ENCODE results near the gene PARD3. TPM values are rescaled to one million over a fixed set of nuclear protein-coding genes. Genes with fewer than 3 reads are reported as not detected.

PARD3 gene
- total RNA-seq: 100 to 1,000 TPM in 1 of 4 donors, 10 to 100 TPM in 3; 39.2 to 124 (median 48.0) TPM

DNA sequence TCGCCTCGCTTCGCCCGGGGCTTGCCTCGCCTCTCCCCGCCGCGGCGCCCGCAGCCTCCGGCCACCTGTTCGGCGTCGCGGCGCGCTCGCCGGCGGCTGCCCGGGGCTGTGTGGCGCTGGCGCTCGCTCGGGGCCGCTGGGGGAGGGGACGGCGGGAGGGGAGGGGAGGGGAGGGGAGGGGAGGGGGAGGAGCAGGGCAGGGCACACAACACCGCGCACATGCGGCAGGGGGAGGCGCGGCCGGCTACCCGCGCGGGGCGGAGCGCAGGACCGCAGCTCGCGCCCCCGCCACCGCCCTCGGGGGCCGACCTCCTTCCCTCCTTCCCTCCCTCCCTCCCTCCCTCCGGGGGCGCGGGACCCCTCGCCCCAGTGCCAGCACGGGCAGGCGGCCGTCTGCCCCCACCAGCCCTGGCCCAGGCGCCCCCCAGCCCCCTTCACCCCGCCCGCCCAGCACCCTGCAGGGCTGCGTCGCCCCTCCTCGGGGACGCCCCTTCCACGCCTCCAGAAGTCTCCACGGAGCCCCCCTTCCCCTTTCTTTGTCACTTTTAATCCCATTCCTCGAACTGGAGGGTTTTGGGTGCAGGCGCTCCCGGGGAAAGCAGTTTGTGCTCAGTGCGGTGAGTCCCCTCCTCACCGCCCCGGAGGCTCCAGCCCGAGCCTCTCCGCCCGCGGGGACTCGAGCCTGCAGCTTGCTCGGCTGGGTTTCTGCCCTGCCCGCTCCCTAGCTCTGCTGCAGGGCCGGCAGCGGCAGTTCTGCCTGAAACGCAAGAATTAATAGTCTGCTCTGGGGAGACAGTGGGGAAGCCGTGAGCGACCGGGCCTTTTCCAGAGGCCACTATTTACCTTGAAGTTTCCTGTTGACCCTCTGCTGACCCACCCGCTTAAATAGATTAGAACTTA, at the start of gene PARD3:
Gene PARD3, minus strand, starts transcription at position 112 of the 900 bp plus-strand sequence. CDS start 301 bp downstream, outside the sequence.
- H3K36me3 ChIP-seq: no peaks in the 10 kb centered on the region
- DNase-seq: peak in 2 of 3 donors; percentile 66 to 80
- peak within 1 kb of the TSS; percentile 44 to 97 (median 76) for H3K4me3 ChIP-seq
- H3K27ac ChIP-seq: peak within 1 kb of the TSS; percentile 66 to 91 (median 82)
- H3K27me3 ChIP-seq: no peaks in the 10 kb centered on the region
- H3K9me3 ChIP-seq: no peaks in the 10 kb centered on the region
- H3K4me1 ChIP-seq: peaks cover 0 to 22% (median 0%) of the 10 kb centered on the region in 4 donors
- TF ChIP-seq POLR2A (IDR thresholded peaks at IDR 0.05): no peak
- TF ChIP-seq, protein P1, sequence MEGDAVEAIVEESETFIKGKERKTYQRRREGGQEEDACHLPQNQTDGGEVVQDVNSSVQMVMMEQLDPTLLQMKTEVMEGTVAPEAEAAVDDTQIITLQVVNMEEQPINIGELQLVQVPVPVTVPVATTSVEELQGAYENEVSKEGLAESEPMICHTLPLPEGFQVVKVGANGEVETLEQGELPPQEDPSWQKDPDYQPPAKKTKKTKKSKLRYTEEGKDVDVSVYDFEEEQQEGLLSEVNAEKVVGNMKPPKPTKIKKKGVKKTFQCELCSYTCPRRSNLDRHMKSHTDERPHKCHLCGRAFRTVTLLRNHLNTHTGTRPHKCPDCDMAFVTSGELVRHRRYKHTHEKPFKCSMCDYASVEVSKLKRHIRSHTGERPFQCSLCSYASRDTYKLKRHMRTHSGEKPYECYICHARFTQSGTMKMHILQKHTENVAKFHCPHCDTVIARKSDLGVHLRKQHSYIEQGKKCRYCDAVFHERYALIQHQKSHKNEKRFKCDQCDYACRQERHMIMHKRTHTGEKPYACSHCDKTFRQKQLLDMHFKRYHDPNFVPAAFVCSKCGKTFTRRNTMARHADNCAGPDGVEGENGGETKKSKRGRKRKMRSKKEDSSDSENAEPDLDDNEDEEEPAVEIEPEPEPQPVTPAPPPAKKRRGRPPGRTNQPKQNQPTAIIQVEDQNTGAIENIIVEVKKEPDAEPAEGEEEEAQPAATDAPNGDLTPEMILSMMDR (IDR thresholded peaks at IDR 0.05): no peak

DNA sequence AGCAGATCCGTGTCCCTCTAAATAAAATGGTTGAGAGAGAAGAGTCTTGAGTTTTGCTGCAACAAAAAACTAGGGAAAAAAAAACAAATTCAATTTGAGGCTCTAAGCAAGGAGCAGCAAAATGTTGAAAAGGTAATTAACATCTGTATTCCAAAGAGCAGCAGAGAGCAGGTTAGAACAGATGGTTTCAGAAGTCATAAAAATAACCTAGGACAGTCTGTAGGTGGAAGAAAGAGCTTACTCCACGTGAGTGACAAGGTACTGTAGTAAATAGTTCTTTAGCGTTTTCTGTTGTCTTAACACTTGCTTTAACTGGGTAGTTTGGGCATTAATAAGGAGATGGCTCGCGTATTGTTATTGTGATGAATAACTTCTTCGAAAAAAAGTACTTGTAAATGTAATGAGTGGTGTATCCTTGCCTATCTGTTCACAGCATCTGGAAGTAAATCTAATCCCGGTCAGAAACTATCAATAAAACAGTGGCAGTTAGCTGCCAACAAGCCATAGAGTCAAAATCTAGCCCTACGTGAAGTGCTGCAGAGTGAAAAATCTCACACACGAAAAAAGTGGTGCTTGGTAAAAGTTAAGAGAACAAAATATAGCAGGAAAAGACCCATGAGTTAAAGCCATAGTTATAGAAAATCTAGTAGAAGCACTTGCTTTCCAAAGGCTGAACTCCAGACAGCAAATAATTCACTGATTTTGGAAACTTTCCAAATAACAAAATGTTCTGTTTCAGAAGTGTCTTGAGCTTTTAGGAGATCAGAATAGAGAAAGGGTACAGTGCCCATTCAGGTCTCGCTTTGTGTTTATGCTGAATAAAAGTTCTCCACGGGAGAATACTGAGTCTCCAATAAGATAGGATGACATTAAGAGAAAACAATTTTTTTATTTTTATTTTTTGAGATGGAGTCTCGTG, 49.3 kb upstream of the PARD3 start:
- no peaks in the 10 kb centered on the region for H3K9me3 ChIP-seq
- no peak overlapping the region for H3K27ac ChIP-seq
- no peaks in the 10 kb centered on the region for H3K27me3 ChIP-seq
- no peaks in the 10 kb centered on the region for H3K36me3 ChIP-seq
- H3K4me1 ChIP-seq: peaks cover 0 to 14% (median 0%) of the 10 kb centered on the region in 4 donors
- no peak overlapping the region for H3K4me3 ChIP-seq
- TF ChIP-seq POLR2A (IDR thresholded peaks at IDR 0.05): no peak
- TF ChIP-seq, protein P1 (IDR thresholded peaks at IDR 0.05): no peak
- DNase-seq: no peak

DNA sequence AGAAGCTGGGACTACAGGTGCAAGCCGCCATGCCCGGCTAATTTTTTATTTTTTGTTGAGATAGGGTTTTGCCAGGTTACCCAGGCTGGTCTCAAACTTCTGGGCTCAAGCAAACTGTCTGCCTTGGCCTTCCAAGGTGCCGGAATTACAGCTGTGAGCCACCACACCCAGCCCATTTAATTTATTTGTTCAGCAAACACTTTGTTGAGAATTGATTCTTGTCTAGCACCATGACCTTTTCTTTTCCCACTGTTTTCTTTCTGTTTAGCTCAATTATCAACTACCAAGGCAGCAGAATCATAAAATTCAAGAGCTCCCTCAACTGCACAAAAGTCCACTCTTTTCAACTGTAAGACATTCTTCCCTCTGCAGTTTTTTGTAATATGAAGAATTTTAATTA, 47.8 kb upstream of the PARD3 start:
- TF ChIP-seq, protein P1 (IDR thresholded peaks at IDR 0.05): no peak
- no peak for TF ChIP-seq POLR2A (IDR thresholded peaks at IDR 0.05)
- DNase-seq: no peak
- no peak overlapping the region for H3K27ac ChIP-seq
- H3K4me1 ChIP-seq: peaks cover 0 to 14% (median 0%) of the 10 kb centered on the region in 4 donors
- H3K36me3 ChIP-seq: no peaks in the 10 kb centered on the region
- no peaks in the 10 kb centered on the region for H3K9me3 ChIP-seq
- no peaks in the 10 kb centered on the region for H3K27me3 ChIP-seq
- H3K4me3 ChIP-seq: no peak overlapping the region

DNA sequence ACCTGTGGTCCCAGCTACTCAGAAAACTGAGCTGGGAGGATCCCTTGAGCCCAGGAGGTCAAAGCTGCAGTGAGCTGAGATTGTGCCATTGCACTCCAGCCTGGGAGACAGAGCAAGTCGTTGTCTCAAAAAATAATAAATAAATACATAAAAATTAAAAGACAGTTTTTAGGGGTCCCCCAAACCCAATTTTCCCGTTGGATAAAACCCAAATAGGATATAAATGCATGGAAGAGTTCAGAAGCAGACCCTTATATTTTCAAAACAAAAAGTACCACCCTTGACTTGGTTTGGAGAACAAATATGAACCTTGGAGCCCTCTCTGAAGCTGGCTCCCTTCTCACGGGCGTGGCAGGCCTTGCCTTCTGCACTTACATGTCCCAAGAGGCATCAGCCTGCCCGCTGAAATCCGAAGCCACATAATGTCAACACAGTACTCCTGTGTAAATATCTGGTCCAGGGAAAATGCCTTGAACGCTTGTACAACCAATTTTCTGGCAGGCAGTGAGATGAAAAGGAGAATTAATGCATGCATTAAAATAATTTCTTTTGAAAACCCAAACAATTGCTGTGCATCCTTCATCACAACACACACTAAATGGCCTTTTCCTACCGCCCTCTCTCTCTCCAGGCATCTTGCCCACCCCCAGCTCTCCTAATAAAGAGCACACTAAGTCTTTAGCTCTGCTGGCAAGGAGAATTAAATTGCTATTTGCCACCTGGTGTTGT, 46.4 kb upstream of the PARD3 start:
- TF ChIP-seq POLR2A (IDR thresholded peaks at IDR 0.05): no peak
- TF ChIP-seq, protein P1 (IDR thresholded peaks at IDR 0.05): no peak
- no peak overlapping the region for H3K4me3 ChIP-seq
- no peaks in the 10 kb centered on the region for H3K27me3 ChIP-seq
- peaks cover 0 to 14% (median 0%) of the 10 kb centered on the region in 4 donors for H3K4me1 ChIP-seq
- no peak overlapping the region for H3K27ac ChIP-seq
- no peaks in the 10 kb centered on the region for H3K36me3 ChIP-seq
- H3K9me3 ChIP-seq: no peaks in the 10 kb centered on the region
- peak in 2 of 3 donors; percentile 49 to 58 for DNase-seq

DNA sequence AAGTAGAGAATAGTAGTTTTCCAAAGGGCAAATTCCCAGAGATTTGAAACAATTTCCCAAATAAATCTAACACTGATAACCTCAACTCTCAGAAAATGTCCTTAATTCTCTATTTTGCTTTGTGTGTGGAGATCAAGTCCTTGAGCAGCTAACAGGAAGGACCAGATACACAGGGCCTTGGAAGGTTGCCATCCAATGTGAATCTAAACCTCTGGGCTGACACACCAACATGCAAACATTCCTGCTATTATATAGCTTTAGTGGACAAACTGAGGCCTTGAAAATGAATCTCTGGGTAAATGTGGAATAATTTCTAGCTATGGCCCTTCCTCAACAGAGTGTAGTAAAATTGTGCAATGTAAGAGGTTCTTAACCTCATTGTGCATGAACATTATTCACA, 44.1 kb upstream of the PARD3 start:
- no peak for DNase-seq
- H3K4me3 ChIP-seq: no peak overlapping the region
- peaks cover 0 to 8% (median 0%) of the 10 kb centered on the region in 4 donors for H3K4me1 ChIP-seq
- no peaks in the 10 kb centered on the region for H3K36me3 ChIP-seq
- no peaks in the 10 kb centered on the region for H3K9me3 ChIP-seq
- no peaks in the 10 kb centered on the region for H3K27me3 ChIP-seq
- no peak overlapping the region for H3K27ac ChIP-seq
- TF ChIP-seq, protein P1 (IDR thresholded peaks at IDR 0.05): no peak
- no peak for TF ChIP-seq POLR2A (IDR thresholded peaks at IDR 0.05)

Measured in Peyer's patch (tissue), 4 donors.